Measurements from ENCODE around the gene PSMC3. TPM values are rescaled to one million over a fixed set of nuclear protein-coding genes. Genes with fewer than 3 reads are reported as not detected.

PSMC3 gene
- total RNA-seq, 4 donors from 2014 or later: 81.0 to 164 (median 118) TPM

DNA sequence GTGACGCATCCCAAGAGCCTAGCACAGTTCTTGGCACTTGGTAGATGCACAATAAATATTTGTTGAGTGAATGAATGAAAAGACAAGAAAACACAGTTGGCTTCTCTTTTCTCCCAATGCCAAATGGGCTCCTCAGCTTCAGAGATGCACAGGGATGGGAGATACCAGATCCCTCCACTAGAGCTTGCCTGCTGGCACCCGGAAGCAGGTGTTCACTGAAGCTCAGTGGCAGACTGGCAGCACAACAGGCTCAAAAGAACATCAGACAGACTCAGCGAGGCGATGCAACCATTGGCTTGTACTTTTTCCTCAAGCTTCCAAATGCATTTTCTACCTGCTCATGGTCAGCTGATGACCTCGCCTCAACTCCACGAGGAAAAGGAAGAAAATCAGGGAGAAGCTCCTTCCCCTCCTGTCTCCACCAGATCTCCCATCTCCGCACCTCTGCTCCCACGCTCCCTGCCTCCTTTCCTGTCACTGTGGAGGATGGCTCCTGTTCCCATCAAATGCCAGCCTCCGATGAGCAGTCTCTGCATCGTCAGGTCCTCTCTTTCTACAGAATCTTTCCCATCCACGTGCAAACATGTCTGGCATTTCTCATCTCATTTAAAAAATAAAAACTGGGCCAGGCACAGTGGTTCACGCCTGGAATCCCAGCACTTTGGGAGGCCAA lies 16.9 kb upstream of the PSMC3 start:
- WGBS, 2 donors: 84 to 86% methylated on average over 12 of the region's 12 CpGs
- no peak overlapping the region for H3K4me3 ChIP-seq (ENCODE audit: low read depth, poor library complexity, severe bottlenecking)
- no peak for DNase-seq (ENCODE audit: low spot score in 2 of 2)
- intact Hi-C loops (cut with DNase I; ENCODE audit: low total_unique reads): no loop called here
- no peak for TF ChIP-seq POLR2A (IDR thresholded peaks at IDR 0.05)
- TF ChIP-seq, protein P1, sequence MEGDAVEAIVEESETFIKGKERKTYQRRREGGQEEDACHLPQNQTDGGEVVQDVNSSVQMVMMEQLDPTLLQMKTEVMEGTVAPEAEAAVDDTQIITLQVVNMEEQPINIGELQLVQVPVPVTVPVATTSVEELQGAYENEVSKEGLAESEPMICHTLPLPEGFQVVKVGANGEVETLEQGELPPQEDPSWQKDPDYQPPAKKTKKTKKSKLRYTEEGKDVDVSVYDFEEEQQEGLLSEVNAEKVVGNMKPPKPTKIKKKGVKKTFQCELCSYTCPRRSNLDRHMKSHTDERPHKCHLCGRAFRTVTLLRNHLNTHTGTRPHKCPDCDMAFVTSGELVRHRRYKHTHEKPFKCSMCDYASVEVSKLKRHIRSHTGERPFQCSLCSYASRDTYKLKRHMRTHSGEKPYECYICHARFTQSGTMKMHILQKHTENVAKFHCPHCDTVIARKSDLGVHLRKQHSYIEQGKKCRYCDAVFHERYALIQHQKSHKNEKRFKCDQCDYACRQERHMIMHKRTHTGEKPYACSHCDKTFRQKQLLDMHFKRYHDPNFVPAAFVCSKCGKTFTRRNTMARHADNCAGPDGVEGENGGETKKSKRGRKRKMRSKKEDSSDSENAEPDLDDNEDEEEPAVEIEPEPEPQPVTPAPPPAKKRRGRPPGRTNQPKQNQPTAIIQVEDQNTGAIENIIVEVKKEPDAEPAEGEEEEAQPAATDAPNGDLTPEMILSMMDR (IDR thresholded peaks at IDR 0.05): no peak

DNA sequence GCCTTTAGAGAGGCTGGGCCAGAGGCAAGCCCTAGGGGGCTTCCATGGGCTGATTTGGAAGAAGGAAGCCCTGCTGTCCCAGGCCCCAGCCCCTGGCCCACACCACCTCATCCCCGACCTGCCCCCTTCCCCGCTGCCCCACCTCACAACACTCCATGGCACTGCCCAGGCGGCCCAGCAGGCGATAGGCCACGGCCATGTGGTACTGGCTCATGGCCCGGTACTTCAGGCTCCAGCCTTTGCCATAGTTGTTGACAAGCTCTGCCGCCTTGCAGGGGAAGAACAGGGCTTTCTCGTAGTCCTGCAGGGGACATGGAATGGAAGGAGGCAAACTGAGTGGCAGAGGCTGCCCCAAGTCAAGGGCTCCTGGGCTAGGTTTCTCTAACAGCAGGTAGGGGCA lies 16.3 kb upstream of the PSMC3 start:
- H3K4me3 ChIP-seq (ENCODE audit: low read depth, poor library complexity, severe bottlenecking): no peak overlapping the region
- DNase-seq (ENCODE audit: low spot score in 2 of 2): no peak
- WGBS, 2 donors: 90 to 92% methylated on average over 8 of the region's 8 CpGs
- intact Hi-C loops (cut with DNase I; ENCODE audit: low total_unique reads): no loop called here
- TF ChIP-seq, protein P1 (IDR thresholded peaks at IDR 0.05): no peak
- TF ChIP-seq POLR2A (IDR thresholded peaks at IDR 0.05): no peak

DNA sequence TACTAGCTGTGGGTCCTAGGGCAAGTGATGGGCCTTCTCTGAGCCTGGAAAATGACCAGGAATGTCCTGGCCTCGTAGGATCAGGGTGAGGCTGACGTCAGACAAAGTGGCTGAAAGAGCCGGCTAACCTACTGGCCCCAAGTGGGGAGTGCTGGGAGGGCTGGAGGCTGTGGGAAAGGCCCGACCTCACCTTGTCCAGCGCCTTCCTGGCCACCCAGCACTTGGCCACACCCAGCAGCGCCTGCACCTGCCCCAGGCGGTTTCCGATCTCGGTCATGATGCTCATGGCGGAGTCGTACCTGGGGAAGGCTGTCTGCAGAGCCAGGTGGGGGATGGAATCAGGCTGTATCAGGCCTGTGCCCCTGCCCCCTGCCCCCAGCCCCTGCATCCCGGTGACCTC lies 15.2 kb upstream of the PSMC3 start:
- intact Hi-C loops (cut with DNase I; ENCODE audit: low total_unique reads): no loop called here
- DNase-seq (ENCODE audit: low spot score in 2 of 2): no peak
- WGBS, 2 donors: 84% methylated on average over 10 to 11 of the region's 12 CpGs
- TF ChIP-seq, protein P1 (IDR thresholded peaks at IDR 0.05): no peak
- no peak for TF ChIP-seq POLR2A (IDR thresholded peaks at IDR 0.05)
- H3K4me3 ChIP-seq (ENCODE audit: low read depth, poor library complexity, severe bottlenecking): no peak overlapping the region

DNA sequence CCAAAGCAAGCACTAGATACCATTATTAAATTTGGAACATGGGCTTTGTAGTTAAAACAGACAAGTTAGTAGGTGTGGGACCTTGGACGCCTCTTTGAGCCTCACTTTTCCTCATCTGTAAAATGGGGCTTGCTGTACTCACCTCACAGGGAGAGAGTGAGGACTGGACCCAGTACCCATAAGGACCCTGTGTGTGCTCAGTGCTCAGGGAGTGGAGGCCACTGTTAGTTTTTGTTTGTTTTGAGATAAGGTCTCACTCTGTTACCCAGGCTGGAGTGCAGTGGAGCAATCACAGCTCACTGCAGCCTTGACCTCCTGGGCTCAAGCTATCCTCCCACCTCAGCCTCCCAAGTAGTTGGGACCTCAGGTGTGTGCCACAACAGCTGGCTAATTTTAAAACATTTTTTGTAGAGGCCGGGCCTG lies 13.8 kb upstream of the PSMC3 start:
- 38 to 79% methylated on average over 2 of the region's 2 CpGs for WGBS, 2 donors
- no peak overlapping the region for H3K4me3 ChIP-seq (ENCODE audit: low read depth, poor library complexity, severe bottlenecking)
- intact Hi-C loops (cut with DNase I; ENCODE audit: low total_unique reads): no loop called here
- TF ChIP-seq POLR2A (IDR thresholded peaks at IDR 0.05): no peak
- DNase-seq (ENCODE audit: low spot score in 2 of 2): no peak

DNA sequence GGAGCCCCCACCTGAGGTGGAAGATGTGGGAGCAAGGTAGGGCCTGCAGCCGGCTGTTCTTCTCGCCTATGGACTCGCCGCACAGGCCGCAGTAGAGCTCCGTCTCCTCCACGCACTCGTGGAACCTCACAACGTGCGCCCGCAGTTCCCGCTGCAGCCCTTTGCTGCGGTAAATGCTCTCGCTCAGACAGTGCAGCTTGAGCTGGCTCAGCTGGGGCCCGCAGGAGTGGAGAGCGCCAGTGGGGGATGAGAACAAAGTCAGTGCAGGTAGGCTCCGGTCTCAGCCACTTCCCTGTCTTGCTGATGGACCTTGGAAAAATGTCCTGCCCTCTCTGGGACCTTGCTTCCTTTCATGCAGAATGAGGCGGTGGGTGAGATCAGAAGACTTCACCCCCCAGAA lies 12.5 kb upstream of the PSMC3 start:
- H3K4me3 ChIP-seq (ENCODE audit: low read depth, poor library complexity, severe bottlenecking): no peak overlapping the region
- WGBS, 2 donors: 91 to 96% methylated on average over 7 to 18 of the region's 18 CpGs
- intact Hi-C loops (cut with DNase I; ENCODE audit: low total_unique reads): no loop called here
- DNase-seq (ENCODE audit: low spot score in 2 of 2): no peak
- TF ChIP-seq POLR2A (IDR thresholded peaks at IDR 0.05): no peak
- TF ChIP-seq, protein P1 (IDR thresholded peaks at IDR 0.05): no peak

DNA sequence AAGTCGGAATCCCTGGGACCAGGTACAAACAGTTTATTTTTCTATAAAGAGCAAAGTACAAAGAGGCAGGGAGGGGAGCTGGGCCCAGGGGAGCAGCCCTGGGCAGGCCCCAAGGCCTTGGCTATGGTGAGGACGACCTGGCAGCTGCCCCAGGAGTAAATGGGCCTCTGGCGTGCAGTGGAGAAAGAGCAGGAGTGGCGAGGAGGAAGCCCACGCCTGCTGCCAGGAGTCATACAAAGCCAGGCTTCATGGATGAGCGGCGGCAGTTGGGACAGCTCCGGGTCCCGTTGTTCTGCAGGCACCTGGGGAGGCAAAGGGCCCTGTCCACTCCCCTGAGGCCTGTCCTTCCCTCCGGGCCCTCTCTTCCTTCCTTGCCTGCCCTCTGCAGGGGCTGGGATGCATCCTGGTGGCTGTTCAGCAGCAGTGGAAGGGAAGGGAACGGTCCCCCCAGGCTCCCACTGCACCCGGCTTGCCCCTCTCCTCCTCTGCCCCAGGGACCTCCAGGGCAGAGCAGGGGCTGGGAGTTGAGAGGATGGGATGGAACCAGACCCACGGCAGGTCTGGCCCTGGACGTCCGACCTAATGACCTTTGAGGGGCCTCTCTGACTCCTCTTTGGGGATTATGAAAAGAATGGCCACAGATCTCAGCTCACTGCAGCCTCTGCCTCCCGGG lies 11.6 kb upstream of the PSMC3 start:
- WGBS, 2 donors: 49 to 64% methylated on average over 15 to 16 of the region's 16 CpGs
- intact Hi-C loops (cut with DNase I; ENCODE audit: low total_unique reads): no loop called here
- no peak overlapping the region for H3K4me3 ChIP-seq (ENCODE audit: low read depth, poor library complexity, severe bottlenecking)
- no peak for DNase-seq (ENCODE audit: low spot score in 2 of 2)
- no peak for TF ChIP-seq POLR2A (IDR thresholded peaks at IDR 0.05)
- TF ChIP-seq, protein P1 (IDR thresholded peaks at IDR 0.05): no peak
